T follicular helper cell (primary cell): ENCODE measurements around the gene COG4.

Experiments used
- DNase-seq: peaks from one replicate; pipeline ENCODE4 v3.0.0-alpha.2; 2020; ENCODE audit warnings: low read depth

COG4 gene

GRCh38 chr16:70434484-70435260, 88.7 kb downstream of the COG4 start:
- no peak for DNase-seq

GRCh38 chr16:70433458-70434103, 89.8 kb downstream of the COG4 start:
- no peak for DNase-seq

- no peak for DNase-seq
Measured at GRCh38 chr16:70432723-70433457, 90.5 kb downstream of the COG4 start.

- DNase-seq = no peak
Measured at GRCh38 chr16:70432356-70432722, 91.0 kb downstream of the COG4 start.

GRCh38 chr16:70430667-70431536, 92.5 kb downstream of the COG4 start:
- peak; percentile 50 for DNase-seq
